Muscle layer of duodenum (tissue), 2 donors: ENCODE measurements around the gene TTC12.
"Not testable (repeated sequence)": the region's sequence is repeated elsewhere in the genome, so short reads cannot be mapped to it uniquely, and the experiment has no call there.

ENCODE experiments used
- H3K27ac ChIP-seq: one replicate; pipeline ENCODE4 v1.7.0; 2013; ENCODE audit warnings: mild to moderate bottlenecking, low read length
- H3K27me3 ChIP-seq: one replicate; pipeline ENCODE4 v1.7.0; 2013; ENCODE audit warnings: low read depth, mild to moderate bottlenecking, control low read depth, low read length
- H3K36me3 ChIP-seq, 2 donors: one replicate each; pipeline ENCODE4 v1.7.0; 2013; ENCODE audit warnings: low read length in 2 of 2, control low read depth in 1 of 2, mild to moderate bottlenecking in 1 of 2; ENCODE audit not compliant: insufficient read depth in 2 of 2, control insufficient read depth in 1 of 2
- H3K4me1 ChIP-seq, 2 donors: one replicate each; pipeline ENCODE4 v1.7.0; 2013; ENCODE audit warnings: low read length in 2 of 2, mild to moderate bottlenecking in 2 of 2, control low read depth in 1 of 2, moderate library complexity in 1 of 2; ENCODE audit not compliant: insufficient read depth in 2 of 2, control insufficient read depth in 1 of 2
- H3K4me3 ChIP-seq, 2 donors: one replicate each; pipeline ENCODE4 v1.7.0; 2013; ENCODE audit warnings: low read length in 2 of 2, low read depth in 1 of 2, mild to moderate bottlenecking in 1 of 2
- H3K9me3 ChIP-seq, 2 donors: one replicate each; pipeline ENCODE4 v1.7.0; 2013; ENCODE audit warnings: low read length in 2 of 2, control low read depth in 1 of 2, mild to moderate bottlenecking in 1 of 2; ENCODE audit not compliant: control insufficient read depth in 1 of 2
- donor health status: healthy.

The TTC12 gene

DNA sequence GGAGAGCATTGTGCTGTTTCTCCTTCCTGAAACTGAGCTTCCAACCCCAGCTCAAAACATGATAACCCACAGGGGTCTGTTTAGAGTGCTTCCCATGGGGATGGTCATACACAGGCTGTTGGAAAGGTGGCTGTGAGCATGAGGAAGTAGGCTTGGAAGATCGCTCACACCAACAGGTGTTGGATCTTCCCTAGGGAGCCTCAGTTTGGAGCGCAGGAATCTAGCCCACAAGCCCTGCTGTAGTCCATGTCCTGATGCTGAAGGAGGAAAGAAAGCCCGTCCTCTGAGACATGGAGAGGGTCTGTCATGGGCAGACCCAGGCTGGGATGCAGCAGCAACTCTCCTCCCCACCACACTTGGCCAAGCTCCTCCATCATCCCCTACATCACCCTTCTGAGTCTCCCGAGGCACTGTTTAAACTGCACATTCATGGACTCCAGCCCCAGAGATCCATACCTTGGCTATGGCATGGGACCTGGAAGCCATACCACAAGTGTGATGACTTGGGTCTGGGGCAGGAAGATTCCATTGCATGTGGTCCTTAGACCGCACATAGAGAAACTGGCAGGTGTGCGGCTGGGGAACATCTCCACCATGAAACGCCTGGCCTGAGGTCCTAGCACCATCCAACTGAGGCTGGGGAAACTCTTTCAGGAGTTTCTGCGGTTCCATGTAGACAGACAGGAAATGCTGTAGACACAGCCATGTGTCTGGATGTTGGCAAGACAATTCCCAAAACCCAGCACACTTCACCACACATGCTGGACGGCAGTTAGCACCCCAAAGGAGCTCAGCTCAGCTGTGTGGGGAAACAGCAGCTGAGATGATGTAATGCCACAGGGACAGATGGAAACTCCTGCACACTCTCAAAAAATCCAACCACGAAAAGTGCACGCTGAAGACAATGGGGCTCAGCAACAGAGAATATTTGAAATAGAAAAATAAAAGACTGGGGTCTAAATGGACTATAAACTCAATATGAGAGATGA, 27.6 kb upstream of the TTC12 start:
- H3K9me3 ChIP-seq = no peaks in the 10 kb centered on the region
- H3K4me1 ChIP-seq = peaks cover 0 to 7% of the 10 kb centered on the region in 2 donors
- no peaks in the 10 kb centered on the region for H3K27me3 ChIP-seq
- no peak overlapping the region for H3K27ac ChIP-seq
- H3K36me3 ChIP-seq = no peaks in the 10 kb centered on the region
- no peak overlapping the region for H3K4me3 ChIP-seq

DNA sequence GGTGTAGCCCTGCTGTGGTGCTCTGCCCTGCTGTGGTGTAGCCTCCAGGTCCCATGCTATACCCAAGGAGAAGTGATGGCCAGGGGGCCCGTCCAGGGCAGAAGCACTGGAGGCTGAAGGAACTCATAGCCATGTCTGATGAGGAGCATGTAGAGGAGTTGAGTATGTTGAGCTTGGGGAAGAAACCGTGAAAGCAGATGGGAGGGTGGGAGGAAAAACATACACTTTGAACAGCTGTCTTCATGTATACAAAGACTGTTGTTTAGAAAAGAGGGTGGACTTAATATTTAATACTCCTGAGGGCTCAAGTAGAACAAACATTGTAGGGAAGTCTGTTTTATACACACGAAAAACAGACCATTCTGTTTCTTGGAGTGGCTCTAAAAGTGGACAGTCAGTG, 26.6 kb upstream of the TTC12 start:
- Histone ChIP-seq H3K27me3 (no peaks in the 10 kb centered on the region), H3K4me3 (no peak overlapping the region), H3K4me1 (peaks cover 0 to 7% of the 10 kb centered on the region in 2 donors), H3K36me3 (no peaks in the 10 kb centered on the region), H3K27ac (no peak overlapping the region), H3K9me3 (no peaks in the 10 kb centered on the region)

GRCh38 chr11:113288286-113288863, 26.0 kb upstream of the TTC12 start:
- no peaks in the 10 kb centered on the region for H3K27me3 ChIP-seq
- H3K4me1 ChIP-seq = peaks cover 0 to 7% of the 10 kb centered on the region in 2 donors
- no peaks in the 10 kb centered on the region for H3K36me3 ChIP-seq
- H3K4me3 ChIP-seq = no peak overlapping the region
- no peaks in the 10 kb centered on the region for H3K9me3 ChIP-seq
- no peak overlapping the region for H3K27ac ChIP-seq

GRCh38 chr11:113289431-113290187, 24.8 kb upstream of the TTC12 start:
- no peaks in the 10 kb centered on the region for H3K27me3 ChIP-seq
- H3K27ac ChIP-seq = no peak overlapping the region
- peaks cover 0 to 7% of the 10 kb centered on the region in 2 donors for H3K4me1 ChIP-seq
- H3K4me3 ChIP-seq = no peak overlapping the region
- H3K36me3 ChIP-seq = no peaks in the 10 kb centered on the region
- no peaks in the 10 kb centered on the region for H3K9me3 ChIP-seq

GRCh38 chr11:113293936-113294335, 20.4 kb upstream of the TTC12 start:
- Histone ChIP-seq H3K4me1 (no peaks in the 10 kb centered on the region), H3K27me3 (no peaks in the 10 kb centered on the region), H3K9me3 (no peaks in the 10 kb centered on the region), H3K4me3 (no peak overlapping the region), H3K27ac (no peak overlapping the region), H3K36me3 (no peaks in the 10 kb centered on the region)

- Histone ChIP-seq H3K4me1 (no peaks in the 10 kb centered on the region), H3K36me3 (no peaks in the 10 kb centered on the region), H3K9me3 (peaks cover 0 to 2% of the 10 kb centered on the region in 2 donors), H3K4me3 (no peak overlapping the region), H3K27ac (no peak overlapping the region), H3K27me3 (no peaks in the 10 kb centered on the region)
Observed at GRCh38 chr11:113295993-113296392, 18.4 kb upstream of the TTC12 start.

GRCh38 chr11:113296447-113297205, 17.8 kb upstream of the TTC12 start:
- Histone ChIP-seq H3K4me1 (no peaks in the 10 kb centered on the region), H3K4me3 (no peak overlapping the region), H3K27me3 (no peaks in the 10 kb centered on the region), H3K9me3 (peaks cover 0 to 2% of the 10 kb centered on the region in 2 donors), H3K27ac (no peak overlapping the region), H3K36me3 (no peaks in the 10 kb centered on the region)

DNA sequence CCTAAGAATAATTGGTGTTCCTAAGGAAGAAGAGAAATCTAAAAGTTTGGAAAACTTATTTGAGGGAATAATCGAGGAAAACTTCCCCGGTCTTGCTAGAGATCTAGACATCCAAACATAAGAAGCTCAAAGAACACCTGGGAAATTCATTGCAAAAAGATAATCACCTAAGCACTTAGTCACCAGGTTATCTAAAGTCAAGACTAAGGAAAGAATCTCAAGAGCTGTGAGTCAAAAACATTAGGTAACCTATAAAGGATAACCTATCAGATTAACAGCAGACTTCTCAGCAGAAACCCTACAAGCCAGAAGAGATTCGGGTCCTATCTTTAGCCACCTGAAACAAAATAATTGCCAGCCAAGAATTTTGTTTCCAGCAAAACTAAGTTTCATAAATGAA, 15.9 kb upstream of the TTC12 start:
- H3K36me3 ChIP-seq, H3K27me3 ChIP-seq, H3K4me3 ChIP-seq, H3K27ac ChIP-seq, H3K9me3 ChIP-seq, H3K4me1 ChIP-seq: not testable (repeated sequence)

DNA sequence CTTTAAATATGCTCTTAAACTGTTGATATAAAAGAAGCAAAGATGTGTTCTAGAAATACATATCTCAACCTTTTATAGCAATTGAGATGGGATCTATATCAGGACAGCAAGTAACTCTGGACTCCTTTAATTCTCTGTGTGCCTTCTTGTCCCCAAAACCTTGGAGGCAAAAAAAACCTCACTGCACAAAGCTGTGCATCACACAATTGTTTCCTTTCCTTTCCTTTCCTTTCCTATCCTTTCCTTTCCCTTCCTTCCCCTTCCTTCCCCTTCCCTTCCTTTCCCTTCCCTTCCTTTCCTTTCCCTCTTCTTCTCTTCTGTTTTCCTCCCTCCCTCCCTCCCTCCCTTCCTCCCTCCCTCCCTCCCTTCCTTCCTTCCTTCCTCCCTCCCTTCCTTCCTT, 9.5 kb upstream of the TTC12 start:
- Histone ChIP-seq H3K4me1 (no peaks in the 10 kb centered on the region), H3K4me3 (no peak overlapping the region), H3K9me3 (no peaks in the 10 kb centered on the region), H3K36me3 (no peaks in the 10 kb centered on the region), H3K27ac (no peak overlapping the region), H3K27me3 (no peaks in the 10 kb centered on the region)

GRCh38 chr11:113305440-113306336, 8.7 kb upstream of the TTC12 start:
- Histone ChIP-seq H3K4me3 (no peak overlapping the region), H3K36me3 (no peaks in the 10 kb centered on the region), H3K9me3 (no peaks in the 10 kb centered on the region)

More at GRCh38 chr11:113305440-113306336, 8.7 kb upstream of the TTC12 start:
- no peak overlapping the region for H3K27ac ChIP-seq
- H3K27me3 ChIP-seq = no peaks in the 10 kb centered on the region
- no peaks in the 10 kb centered on the region for H3K4me1 ChIP-seq
